ENCODE results near the gene XRN1.

- TF ChIP-seq POLR2A (IDR thresholded peaks at IDR 0.05; ENCODE audit: extremely low read depth, insufficient read length): no peak
- TF ChIP-seq, protein P1, sequence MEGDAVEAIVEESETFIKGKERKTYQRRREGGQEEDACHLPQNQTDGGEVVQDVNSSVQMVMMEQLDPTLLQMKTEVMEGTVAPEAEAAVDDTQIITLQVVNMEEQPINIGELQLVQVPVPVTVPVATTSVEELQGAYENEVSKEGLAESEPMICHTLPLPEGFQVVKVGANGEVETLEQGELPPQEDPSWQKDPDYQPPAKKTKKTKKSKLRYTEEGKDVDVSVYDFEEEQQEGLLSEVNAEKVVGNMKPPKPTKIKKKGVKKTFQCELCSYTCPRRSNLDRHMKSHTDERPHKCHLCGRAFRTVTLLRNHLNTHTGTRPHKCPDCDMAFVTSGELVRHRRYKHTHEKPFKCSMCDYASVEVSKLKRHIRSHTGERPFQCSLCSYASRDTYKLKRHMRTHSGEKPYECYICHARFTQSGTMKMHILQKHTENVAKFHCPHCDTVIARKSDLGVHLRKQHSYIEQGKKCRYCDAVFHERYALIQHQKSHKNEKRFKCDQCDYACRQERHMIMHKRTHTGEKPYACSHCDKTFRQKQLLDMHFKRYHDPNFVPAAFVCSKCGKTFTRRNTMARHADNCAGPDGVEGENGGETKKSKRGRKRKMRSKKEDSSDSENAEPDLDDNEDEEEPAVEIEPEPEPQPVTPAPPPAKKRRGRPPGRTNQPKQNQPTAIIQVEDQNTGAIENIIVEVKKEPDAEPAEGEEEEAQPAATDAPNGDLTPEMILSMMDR (IDR thresholded peaks at IDR 0.05; ENCODE audit: low read depth, low read length): no peak
- TF ChIP-seq, protein P2, sequence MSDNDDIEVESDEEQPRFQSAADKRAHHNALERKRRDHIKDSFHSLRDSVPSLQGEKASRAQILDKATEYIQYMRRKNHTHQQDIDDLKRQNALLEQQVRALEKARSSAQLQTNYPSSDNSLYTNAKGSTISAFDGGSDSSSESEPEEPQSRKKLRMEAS (IDR thresholded peaks at IDR 0.05; ENCODE audit: low read depth, low read length): no peak
These were observed 169.4 kb downstream of the XRN1 start for GRCh38 chr3:142278451-142278850.
